Fibroblast of pulmonary artery (primary cell): ENCODE results near the gene CLDN18.
A peak's percentile ranks its signal among the peaks of the same experiment; 100 is the strongest.

Source experiments
- DNase-seq: peaks from one replicate; pipeline ENCODE4 v3.0.0-alpha.2; 2010; ENCODE audit warnings: low read depth
- H3K4me3 ChIP-seq: replicated peaks from 2 replicates; pipeline ENCODE4 v1.5.1; 2011; ENCODE audit warnings: low read depth, mild to moderate bottlenecking, control low read depth, low read length, moderate library complexity
- CTCF ChIP-seq: IDR thresholded peaks from 2 replicates; pipeline ENCODE4 v1.5.1; 2011; ENCODE audit warnings: mild to moderate bottlenecking, control low read depth, low read length, inconsistent platforms; ENCODE audit errors: missing control alignments

The CLDN18 gene

GRCh38 chr3:137987723-137988122, 22.2 kb upstream of the CLDN18 start:
- no peak for TF ChIP-seq CTCF
- DNase-seq: no peak
- H3K4me3 ChIP-seq: no peak overlapping the region

GRCh38 chr3:137988152-137988551, 21.8 kb upstream of the CLDN18 start:
- no peak for DNase-seq
- no peak for TF ChIP-seq CTCF
- no peak overlapping the region for H3K4me3 ChIP-seq

GRCh38 chr3:137988982-137989381, 21.0 kb upstream of the CLDN18 start:
- no peak overlapping the region for H3K4me3 ChIP-seq
- no peak for DNase-seq
- no peak for TF ChIP-seq CTCF

GRCh38 chr3:137990427-137990826, 19.5 kb upstream of the CLDN18 start:
- DNase-seq: no peak
- no peak overlapping the region for H3K4me3 ChIP-seq
- TF ChIP-seq CTCF: no peak

GRCh38 chr3:137992592-137992991, 17.4 kb upstream of the CLDN18 start:
- peak; percentile 15 for DNase-seq
- no peak overlapping the region for H3K4me3 ChIP-seq
- no peak for TF ChIP-seq CTCF

GRCh38 chr3:137998121-137999042, 11.6 kb upstream of the CLDN18 start:
- H3K4me3 ChIP-seq: no peak overlapping the region
- TF ChIP-seq CTCF: no peak
- no peak for DNase-seq

- DNase-seq: no peak
- no peak overlapping the region for H3K4me3 ChIP-seq
- TF ChIP-seq CTCF: no peak
Observed at GRCh38 chr3:138003069-138003468, 6.9 kb upstream of the CLDN18 start.
